Thyroid gland (tissue), 4 donors: ENCODE data around the gene RREB1. TPM values are rescaled to one million over a fixed set of nuclear protein-coding genes. Genes with fewer than 3 reads are reported as not detected.
A peak's percentile ranks its signal among the peaks of the same experiment; 100 is the strongest.

Experiments
- DNase-seq, 2 donors: peaks; one replicate each; pipeline ENCODE4 v3.0.0-alpha.2; 2019
- H3K27ac ChIP-seq, 3 donors: fragments of 200-600 bp; sonication (generic); 1 replicate in 2 of 3; 2 replicates in 1 of 3; pipeline ENCODE4 v1.5.1; 2016 to 2019; ENCODE audit warnings: mild to moderate bottlenecking in 1 of 3, moderate library complexity in 1 of 3
- H3K27me3 ChIP-seq: fragments of 200-600 bp; sonication (generic); one replicate; pipeline ENCODE4 v1.5.1; 2019
- H3K36me3 ChIP-seq, 2 donors: fragments of 200-600 bp; sonication (generic); one replicate each; pipeline ENCODE4 v1.5.1; 2016 to 2019
- H3K4me1 ChIP-seq, 2 donors: fragments of 200-600 bp; sonication (generic); one replicate each; pipeline ENCODE4 v1.5.1; 2017 to 2019
- H3K4me3 ChIP-seq, 3 donors: fragments of 200-600 bp; sonication (generic); replicated peaks in 1 of 3; 1 replicate in 2 of 3; 2 replicates in 1 of 3; pipeline ENCODE4 v1.5.1; 2016; ENCODE audit warnings: mild to moderate bottlenecking in 1 of 3
- H3K9me3 ChIP-seq: fragments of 200-600 bp; sonication (generic); one replicate; pipeline ENCODE4 v1.5.1; 2017
- CTCF ChIP-seq, 6 experiments: fragments of 200-600 bp in 3 of 6; fragments of 450-650 bp in 3 of 6; sonication (generic) in 3 of 6; IDR thresholded peaks; one replicate each; pipeline ENCODE4 v1.5.1; 2016 to 2019; ENCODE audit warnings: antibody characterized with exemption in 6 of 6, mild to moderate bottlenecking in 2 of 6, inconsistent platforms in 1 of 6, moderate library complexity in 1 of 6
- POLR2A ChIP-seq, 2 donors: fragments of 450-650 bp; IDR thresholded peaks; one replicate each; pipeline ENCODE4 v1.6.1; 2017; ENCODE audit warnings: antibody characterized with exemption in 2 of 2, mild to moderate bottlenecking in 2 of 2, moderate library complexity in 1 of 2
- WGBS, 2 donors: methylation state at CpG; one replicate each; pipeline ENCODE4 v1.1.5; 2017; 5-methylcytosine and 5-hydroxymethylcytosine counted together
- intact Hi-C: fragments of 100-400 bp; cut with DNase I; formaldehyde crosslinking; loops from one replicate; pipeline ENCODE4 v1.15.1; 2023
- total RNA-seq, 4 donors: library from RNA; depleted of rRNA; stranded (reverse); fragments of >200 nt; gene quantifications; one replicate each; pipeline ENCODE4 v1.2.3, GENCODE V29; 2016

RREB1 gene
- total RNA-seq, 4 donors from 2014 or later: 48.0 to 91.3 (median 57.1) TPM

GRCh38 chr6:7086488-7086887 lies 21.3 kb upstream of the RREB1 start:
- no peaks in the 10 kb centered on the region for H3K9me3 ChIP-seq
- intact Hi-C loops: no loop called here
- peaks cover 3 to 9% of the 10 kb centered on the region in 2 donors for H3K4me1 ChIP-seq
- 58 to 77% methylated on average over 9 of the region's 9 CpGs for WGBS, 2 donors
- no peak for DNase-seq
- no peak for TF ChIP-seq CTCF (IDR thresholded peaks at IDR 0.05)
- no peak for TF ChIP-seq POLR2A (IDR thresholded peaks at IDR 0.05)
- no peaks in the 10 kb centered on the region for H3K36me3 ChIP-seq
- H3K27me3 ChIP-seq: no peaks in the 10 kb centered on the region
- peak overlapping the region in 2 of 3 donors; percentile 0 to 32 for H3K27ac ChIP-seq
- no peak overlapping the region for H3K4me3 ChIP-seq

GRCh38 chr6:7087066-7087465 lies 20.7 kb upstream of the RREB1 start:
- no peak overlapping the region for H3K4me3 ChIP-seq
- no peaks in the 10 kb centered on the region for H3K27me3 ChIP-seq
- peak overlapping the region in 2 of 3 donors; percentile 0 to 32 for H3K27ac ChIP-seq
- 58 to 79% methylated on average over 3 of the region's 3 CpGs for WGBS, 2 donors
- H3K36me3 ChIP-seq: no peaks in the 10 kb centered on the region
- intact Hi-C loops: no loop called here
- H3K9me3 ChIP-seq: no peaks in the 10 kb centered on the region
- TF ChIP-seq CTCF (IDR thresholded peaks at IDR 0.05) (peak in 2 of 6 experiments; percentile 4 to 22), POLR2A (IDR thresholded peaks at IDR 0.05) (no peak)
- peaks cover 3 to 9% of the 10 kb centered on the region in 2 donors for H3K4me1 ChIP-seq
- no peak for DNase-seq

- Histone ChIP-seq H3K9me3 (no peaks in the 10 kb centered on the region), H3K36me3 (no peaks in the 10 kb centered on the region), H3K4me1 (peaks cover 3 to 9% of the 10 kb centered on the region in 2 donors), H3K27ac (no peak overlapping the region), H3K4me3 (no peak overlapping the region), H3K27me3 (no peaks in the 10 kb centered on the region)
- 80 to 96% methylated on average over 7 of the region's 7 CpGs for WGBS, 2 donors
- no peak for DNase-seq
- no peak for TF ChIP-seq CTCF (IDR thresholded peaks at IDR 0.05)
- TF ChIP-seq POLR2A (IDR thresholded peaks at IDR 0.05): no peak
- intact Hi-C loops: no loop called here
These were observed 20.2 kb upstream of the RREB1 start for GRCh38 chr6:7087491-7087979.

- H3K9me3 ChIP-seq: no peaks in the 10 kb centered on the region
- no peaks in the 10 kb centered on the region for H3K27me3 ChIP-seq
- TF ChIP-seq CTCF (IDR thresholded peaks at IDR 0.05) (no peak), POLR2A (IDR thresholded peaks at IDR 0.05) (no peak)
- H3K36me3 ChIP-seq: no peaks in the 10 kb centered on the region
- peaks cover 3 to 9% of the 10 kb centered on the region in 2 donors for H3K4me1 ChIP-seq
- WGBS, 2 donors: 79 to 85% methylated on average over 2 of the region's 2 CpGs
- H3K27ac ChIP-seq: no peak overlapping the region
- no peak for DNase-seq
- intact Hi-C loops: no loop called here
- H3K4me3 ChIP-seq: no peak overlapping the region
These were observed 19.6 kb upstream of the RREB1 start for GRCh38 chr6:7088076-7088742.

- DNase-seq: no peak
- Histone ChIP-seq H3K36me3 (no peaks in the 10 kb centered on the region), H3K4me1 (peaks cover 9 to 13% of the 10 kb centered on the region in 2 donors), H3K27me3 (no peaks in the 10 kb centered on the region), H3K9me3 (no peaks in the 10 kb centered on the region), H3K27ac (no peak overlapping the region), H3K4me3 (no peak overlapping the region)
- 98 to 100% methylated on average over 2 of the region's 2 CpGs for WGBS, 2 donors
- intact Hi-C loops: no loop called here
- TF ChIP-seq CTCF (IDR thresholded peaks at IDR 0.05) (no peak), POLR2A (IDR thresholded peaks at IDR 0.05) (no peak)
These were observed 8.8 kb upstream of the RREB1 start for GRCh38 chr6:7098993-7099392.
